GM12865 (cell line): ENCODE data around the gene GDPD3.

Source experiments
- DNase-seq: peaks from one replicate; pipeline ENCODE4 v3.0.0; 2010; ENCODE audit warnings: low read depth
- H3K4me3 ChIP-seq: 2 replicates; pipeline ENCODE4 v1.5.1; 2011; ENCODE audit warnings: mild to moderate bottlenecking, low read depth, low read length, control low read depth
- CTCF ChIP-seq: IDR thresholded peaks from 2 replicates; pipeline ENCODE4 v1.5.1; 2011; ENCODE audit warnings: low read length, control low read depth, low read depth, inconsistent platforms; ENCODE audit not compliant: insufficient read depth; ENCODE audit errors: missing control alignments

GDPD3 gene

GRCh38 chr16:30063278-30063892 lies 50.0 kb downstream of the GDPD3 start:
- no peak for DNase-seq
- no peak for TF ChIP-seq CTCF
- H3K4me3 ChIP-seq = peak overlapping the region; percentile 94

- DNase-seq = no peak
- H3K4me3 ChIP-seq = no peak overlapping the region
- no peak for TF ChIP-seq CTCF
Observed at GRCh38 chr16:30060836-30061554, 52.3 kb downstream of the GDPD3 start.

GRCh38 chr16:30060346-30060745 lies 53.0 kb downstream of the GDPD3 start:
- no peak for TF ChIP-seq CTCF
- H3K4me3 ChIP-seq = no peak overlapping the region
- no peak for DNase-seq

GRCh38 chr16:30054959-30055553 lies 58.3 kb downstream of the GDPD3 start:
- peak; percentile 65 for DNase-seq
- TF ChIP-seq CTCF = peak; percentile 75
- H3K4me3 ChIP-seq = no peak overlapping the region
